GM19395 (cell line): ENCODE measurements around the gene KLRK1.
"Not testable (repeated sequence)": the region's sequence is repeated elsewhere in the genome, so short reads cannot be mapped to it uniquely, and the experiment has no call there.

Source experiments
- ATAC-seq: cut with Tn5 transposase; IDR thresholded peaks from one replicate; pipeline ENCODE4 v1.9.1; 2021; ENCODE audit warnings: mild to moderate bottlenecking, moderate library complexity; ENCODE audit not compliant: unreplicated experiment

KLRK1 gene

GRCh38 chr12:10362828-10363657, 26.8 kb downstream of the KLRK1 start:
- no peak for ATAC-seq

- no peak for ATAC-seq
Measured at GRCh38 chr12:10362325-10362724, 27.5 kb downstream of the KLRK1 start.

- ATAC-seq: no peak
Measured at GRCh38 chr12:10361622-10362021, 28.2 kb downstream of the KLRK1 start.

DNA sequence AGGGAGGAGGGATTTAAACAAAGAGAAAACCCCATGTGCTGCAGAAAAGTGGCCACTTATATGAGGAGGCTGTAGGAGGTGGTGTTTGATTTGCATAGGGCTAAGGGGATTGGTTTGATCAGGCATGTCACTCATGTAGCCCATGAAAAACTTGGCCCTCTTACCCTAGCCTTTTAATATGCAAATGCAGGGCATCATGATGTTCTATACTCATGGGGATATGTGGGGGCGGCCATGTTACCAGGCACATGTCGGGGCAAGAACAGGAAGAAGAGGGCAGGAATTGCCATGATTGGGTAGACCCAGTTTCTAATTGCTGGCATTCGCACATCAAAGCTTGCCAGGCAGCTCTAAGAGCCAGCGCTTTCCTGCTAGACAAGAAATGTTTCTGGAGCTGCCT, 28.8 kb downstream of the KLRK1 start:
- ATAC-seq: no peak

GRCh38 chr12:10358969-10359368, 30.9 kb downstream of the KLRK1 start:
- no peak for ATAC-seq

DNA sequence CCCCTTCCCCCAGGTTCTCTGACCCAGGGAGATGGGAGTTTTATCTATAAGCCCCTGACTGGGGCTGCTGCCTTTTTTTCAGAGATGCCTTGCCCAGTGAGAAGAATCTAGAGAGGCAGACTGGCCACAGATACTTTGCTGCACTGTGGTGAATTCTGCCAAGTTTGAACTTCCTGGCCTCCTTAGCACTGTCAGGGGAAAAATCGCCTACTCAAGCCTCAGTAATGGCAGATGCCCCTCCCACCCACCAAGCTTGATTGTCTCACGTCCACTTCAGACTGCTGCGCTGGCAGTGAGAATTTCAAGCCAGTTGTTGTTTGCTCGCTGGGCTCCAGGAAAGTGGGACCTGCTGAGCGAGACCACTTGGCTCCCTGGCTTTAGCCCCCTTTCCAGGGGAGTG, 31.7 kb downstream of the KLRK1 start:
- no peak for ATAC-seq

GRCh38 chr12:10354502-10354901, 35.3 kb downstream of the KLRK1 start:
- no peak for ATAC-seq

GRCh38 chr12:10354071-10354470, 35.8 kb downstream of the KLRK1 start:
- no peak for ATAC-seq

- not testable (repeated sequence) for ATAC-seq
Measured at GRCh38 chr12:10351457-10351856, 38.4 kb downstream of the KLRK1 start.

DNA sequence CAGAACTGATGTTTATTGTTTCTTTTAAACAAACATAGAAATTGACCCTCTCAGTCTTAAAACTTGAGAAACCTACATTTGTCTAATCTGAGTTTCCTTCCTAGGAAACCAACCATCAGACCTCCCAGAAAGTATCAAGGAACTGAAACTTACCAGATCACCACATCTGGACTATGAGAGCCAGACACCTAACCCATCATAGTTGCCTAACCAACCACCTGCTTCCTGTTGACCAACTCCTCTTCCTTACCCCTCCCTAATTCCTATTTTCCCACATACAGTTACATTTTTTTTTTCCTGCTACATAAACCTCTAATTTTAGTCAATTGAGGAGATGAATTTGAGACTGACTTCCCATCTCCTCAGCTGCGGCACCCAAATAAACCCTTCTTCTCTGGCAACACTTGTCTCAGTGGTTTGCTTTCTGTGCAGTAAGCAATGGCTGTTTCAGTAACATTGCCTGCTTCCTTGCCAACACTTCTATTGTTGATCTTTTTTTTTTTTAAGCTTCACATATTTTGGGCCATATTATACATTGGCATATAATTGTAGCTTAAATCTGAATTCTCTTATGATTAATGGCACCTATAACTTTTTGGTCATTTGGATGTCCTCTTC, 47.8 kb downstream of the KLRK1 start:
- no peak for ATAC-seq

GRCh38 chr12:10340946-10341345, 48.9 kb downstream of the KLRK1 start:
- ATAC-seq: not testable (repeated sequence)

DNA sequence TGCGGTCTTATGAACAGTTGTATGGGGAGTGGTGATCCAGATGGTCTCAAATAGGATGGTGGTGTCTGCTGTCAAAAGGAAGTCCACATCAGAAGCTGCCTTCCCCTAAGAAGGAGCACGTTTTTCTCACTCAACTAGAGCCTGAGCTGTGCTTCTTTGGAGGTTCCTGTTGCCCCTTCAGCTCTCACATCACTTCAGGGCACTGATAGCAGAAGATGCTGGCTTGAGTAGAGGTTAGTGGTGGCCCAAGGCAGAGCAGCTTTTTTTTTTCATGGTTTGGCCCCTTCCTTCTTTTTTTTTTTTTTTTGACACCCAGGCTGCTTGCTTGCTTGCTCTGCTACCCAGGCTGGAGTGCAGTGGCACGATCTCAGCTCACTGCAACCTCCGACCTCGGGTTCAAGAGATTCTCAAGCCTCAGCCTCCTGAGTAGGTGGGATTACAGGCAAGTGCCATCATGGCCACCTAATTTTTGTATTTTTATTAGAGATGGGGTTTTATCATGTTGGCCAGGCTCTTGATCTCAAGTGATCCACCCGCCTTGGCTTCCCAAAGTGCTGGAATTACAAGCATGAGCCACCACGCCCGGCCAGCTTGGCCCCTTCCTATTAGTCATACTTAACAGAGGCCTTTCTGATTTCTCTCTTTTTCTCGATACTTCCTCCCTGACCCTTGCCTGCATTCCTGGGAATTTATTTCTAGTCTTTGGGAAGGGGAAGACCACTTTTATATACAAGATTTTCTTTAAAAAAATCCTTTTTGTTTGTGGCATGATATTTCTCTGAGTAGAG, 50.6 kb downstream of the KLRK1 start:
- no peak for ATAC-seq

DNA sequence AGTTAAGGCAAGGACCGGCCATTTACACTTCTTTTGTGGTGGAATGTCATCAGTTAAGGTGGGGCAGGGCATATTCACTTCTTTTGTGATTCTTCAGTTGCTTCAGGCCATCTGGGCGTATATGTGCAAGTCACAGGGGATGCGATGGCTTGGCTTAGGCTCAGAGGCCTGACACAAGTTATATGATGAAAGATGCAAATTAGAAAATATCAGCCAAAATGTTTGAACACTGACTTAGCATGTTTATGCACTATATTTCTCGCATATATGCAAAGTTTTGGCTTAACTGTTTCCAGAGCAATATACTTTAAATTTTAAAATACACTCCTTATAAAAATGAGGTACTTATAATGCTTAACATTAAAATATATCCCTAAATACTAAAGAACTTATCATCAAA, 51.4 kb downstream of the KLRK1 start:
- ATAC-seq: not testable (repeated sequence)

GRCh38 chr12:10336196-10336595, 53.6 kb downstream of the KLRK1 start:
- ATAC-seq: not testable (repeated sequence)

DNA sequence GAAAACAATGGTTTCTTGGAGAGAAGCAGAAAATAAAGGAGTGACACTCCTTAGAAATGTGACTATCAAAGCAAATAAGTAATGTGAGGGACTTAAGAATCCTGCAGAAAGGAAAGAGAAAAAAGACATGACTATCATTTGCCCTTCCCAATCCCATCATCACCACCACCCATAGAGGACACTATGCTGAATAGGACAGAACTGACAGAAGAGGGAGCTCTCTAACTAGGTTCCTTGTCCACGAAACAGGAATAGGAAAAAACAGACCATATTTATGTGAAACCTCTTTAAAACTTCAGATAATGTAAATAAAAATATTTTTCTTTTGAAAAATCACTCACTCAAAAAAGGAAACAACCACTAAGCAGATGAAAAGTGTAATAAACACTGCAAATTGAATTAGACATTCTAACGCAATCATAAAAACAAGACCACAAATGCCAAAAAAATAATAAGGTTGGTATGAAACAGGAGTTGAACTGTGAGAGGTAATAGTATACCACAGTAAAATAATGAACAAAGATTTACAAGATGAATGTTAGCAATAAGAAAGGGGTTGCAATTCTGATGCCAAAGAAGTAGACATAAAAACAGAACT, 58.1 kb downstream of the KLRK1 start:
- no peak for ATAC-seq

- ATAC-seq: not testable (repeated sequence)
Measured at GRCh38 chr12:10328691-10329090, 61.1 kb downstream of the KLRK1 start.
